HEK293 (cell line): ENCODE data around the gene GRIK4.
A peak's percentile ranks its signal among the peaks of the same experiment; 100 is the strongest.

Experiments
- CTCF ChIA-PET: fragments of 350-600 bp; formaldehyde crosslinking; extraction: SDS; loops from one replicate; lab custom pipeline; 2021; ENCODE audit warnings: antibody characterized with exemption; lab: Yijun Ruan, JAX
- POLR2A ChIA-PET: fragments of 300-600 bp; formaldehyde crosslinking; extraction: SDS; loops from one replicate; lab custom pipeline; 2020; ENCODE audit warnings: antibody characterized with exemption, inconsistent platforms; lab: Yijun Ruan, JAX
- H3K27ac ChIP-seq: fragments of 200-500 bp; sonication (Bioruptor generic); 2 replicates; pipeline ENCODE4 v1.5.1; 2014; ENCODE audit warnings: low read depth, low read length, control low read depth, inconsistent platforms; ENCODE audit errors: extremely low read depth
- H3K36me3 ChIP-seq, 2 experiments: fragments of 200-500 bp in 1 of 2; sonication (Bioruptor generic) in 1 of 2; 1 replicate in 1 of 2; 2 replicates in 1 of 2; pipeline ENCODE4 v1.5.1; 2014 to 2017; ENCODE audit warnings: inconsistent platforms in 2 of 2, low read length in 2 of 2; ENCODE audit not compliant: control insufficient read depth in 2 of 2, insufficient read depth in 1 of 2
- H3K4me1 ChIP-seq: fragments of 200-500 bp; sonication (Bioruptor generic); 2 replicates; pipeline ENCODE4 v1.5.1; 2014; ENCODE audit warnings: mild to moderate bottlenecking, low read length, inconsistent platforms; ENCODE audit not compliant: control insufficient read depth, insufficient read depth
- H3K4me3 ChIP-seq: 2 replicates; pipeline ENCODE4 v1.5.1; 2011; ENCODE audit warnings: low read depth, mild to moderate bottlenecking, control low read depth, low read length, moderate library complexity
- H3K9me3 ChIP-seq: fragments of 200-500 bp; sonication (Bioruptor generic); 2 replicates; pipeline ENCODE4 v1.5.1; 2014; ENCODE audit warnings: low read depth, low read length, inconsistent platforms; ENCODE audit not compliant: control insufficient read depth, insufficient read depth
- AEBP2 ChIP-seq: fragments of 450-650 bp; formaldehyde crosslinking; IDR thresholded peaks from 2 replicates; pipeline ENCODE4 v1.5.1; 2016; ENCODE audit warnings: missing biosample characterization, missing genetic modification characterization, borderline replicate concordance
- EGR2 ChIP-seq: fragments of 450-650 bp; formaldehyde crosslinking; IDR thresholded peaks from 2 replicates; pipeline ENCODE4 v1.5.1; 2016; ENCODE audit warnings: low read depth, missing biosample characterization, missing genetic modification characterization
- KLF7 ChIP-seq: fragments of 450-650 bp; formaldehyde crosslinking; IDR thresholded peaks from 2 replicates; pipeline ENCODE4 v1.5.1; 2016; ENCODE audit warnings: missing biosample characterization, missing genetic modification characterization, borderline replicate concordance
- ZBTB17 ChIP-seq: fragments of 450-650 bp; formaldehyde crosslinking; IDR thresholded peaks from 2 replicates; pipeline ENCODE4 v1.5.1; 2016; ENCODE audit warnings: missing biosample characterization, missing genetic modification characterization
- ZFHX2 ChIP-seq: fragments of 450-650 bp; formaldehyde crosslinking; conservative IDR thresholded peaks from 2 replicates; pipeline ENCODE4 v1.5.1; 2016; ENCODE audit warnings: missing biosample characterization, missing genetic modification characterization
- ZFP3 ChIP-seq: fragments of 450-650 bp; formaldehyde crosslinking; IDR thresholded peaks from 2 replicates; pipeline ENCODE4 v1.5.1; 2016; ENCODE audit warnings: low read depth, missing biosample characterization, missing genetic modification characterization
- ZNF10 ChIP-seq: fragments of 450-650 bp; formaldehyde crosslinking; IDR thresholded peaks from 2 replicates; pipeline ENCODE4 v1.5.1; 2017; ENCODE audit warnings: missing biosample characterization, missing genetic modification characterization
- ZNF114 ChIP-seq: fragments of 450-650 bp; formaldehyde crosslinking; IDR thresholded peaks from 2 replicates; pipeline ENCODE4 v1.5.0; 2017; ENCODE audit warnings: missing biosample characterization, missing genetic modification characterization
- ZNF138 ChIP-seq: fragments of 450-650 bp; formaldehyde crosslinking; IDR thresholded peaks from 2 replicates; pipeline ENCODE4 v1.5.1; 2016; ENCODE audit warnings: missing biosample characterization, missing genetic modification characterization, borderline replicate concordance
- ZNF24 ChIP-seq: fragments of 450-650 bp; formaldehyde crosslinking; IDR thresholded peaks from 2 replicates; pipeline ENCODE4 v1.5.1; 2016; ENCODE audit warnings: missing biosample characterization, missing genetic modification characterization
- ZNF26 ChIP-seq: fragments of 450-650 bp; formaldehyde crosslinking; IDR thresholded peaks from 2 replicates; pipeline ENCODE4 v1.5.1; 2016; ENCODE audit warnings: missing biosample characterization, missing genetic modification characterization
- ZNF292 ChIP-seq: fragments of 450-650 bp; formaldehyde crosslinking; IDR thresholded peaks from 2 replicates; pipeline ENCODE4 v1.5.1; 2016; ENCODE audit warnings: low read depth, missing biosample characterization, missing genetic modification characterization, borderline replicate concordance
- ZNF311 ChIP-seq: fragments of 450-650 bp; formaldehyde crosslinking; IDR thresholded peaks from 2 replicates; pipeline ENCODE4 v1.5.1; 2017; ENCODE audit warnings: missing biosample characterization, missing genetic modification characterization, borderline replicate concordance
- ZNF366 ChIP-seq: fragments of 450-650 bp; formaldehyde crosslinking; conservative IDR thresholded peaks from 2 replicates; pipeline ENCODE4 v1.5.1; 2016; ENCODE audit warnings: missing biosample characterization, missing genetic modification characterization
- ZNF404 ChIP-seq: fragments of 450-650 bp; formaldehyde crosslinking; IDR thresholded peaks from 2 replicates; pipeline ENCODE4 v1.5.1; 2017; ENCODE audit warnings: missing biosample characterization, missing genetic modification characterization
- ZNF549 ChIP-seq: fragments of 450-650 bp; IDR thresholded peaks from 2 replicates; pipeline ENCODE4 v1.5.1; 2018; ENCODE audit warnings: missing biosample characterization, missing genetic modification characterization, mild to moderate bottlenecking, inconsistent platforms, moderate library complexity
- ZNF701 ChIP-seq: fragments of 450-650 bp; formaldehyde crosslinking; IDR thresholded peaks from 2 replicates; pipeline ENCODE4 v1.5.1; 2016; ENCODE audit warnings: missing biosample characterization, missing genetic modification characterization
- ZNF830 ChIP-seq: fragments of 450-650 bp; IDR thresholded peaks from 2 replicates; pipeline ENCODE4 v1.5.0; 2018; ENCODE audit warnings: missing biosample characterization, missing genetic modification characterization, low read depth, mild to moderate bottlenecking, moderate library complexity

GRIK4 gene

GRCh38 chr11:120925944-120926343 lies 414.4 kb downstream of the GRIK4 start:
- H3K9me3 ChIP-seq: no peaks in the 10 kb centered on the region
- no peak for TF ChIP-seq ZNF10
- TF ChIP-seq ZFP3 (tag by site-specific recombination): no peak
- no peak for TF ChIP-seq ZNF701 (tag by site-specific recombination)
- no peak for TF ChIP-seq ZNF292 (tag by site-specific recombination)
- no peak for TF ChIP-seq ZNF138 (tag by site-specific recombination)
- no peak for TF ChIP-seq ZNF830 (tag by site-specific recombination)
- no peak for TF ChIP-seq AEBP2 (tag by site-specific recombination)
- TF ChIP-seq, all 188 proteins: peak for 0
- POLR2A ChIA-PET: no interaction called here
- Histone ChIP-seq H3K27ac (no peak overlapping the region), H3K4me3 (no peak overlapping the region), H3K4me1 (no peaks in the 10 kb centered on the region), H3K36me3 (no peaks in the 10 kb centered on the region)
- CTCF ChIA-PET: interaction anchor here (1.4 to 3.1 kb wide), 2 partner anchors 13 to 269 kb away, joined by 7 to 14 read pairs; no protein-coding TSS in a partner anchor

- POLR2A ChIA-PET: no interaction called here
- TF ChIP-seq ZNF114 (tag by site-specific recombination) (no peak), KLF7 (no peak), ZNF366 (no peak), ZBTB17 (tag by site-specific recombination) (no peak)
- TF ChIP-seq, all 188 proteins: peak for 0
- Histone ChIP-seq H3K4me1 (no peaks in the 10 kb centered on the region), H3K36me3 (no peaks in the 10 kb centered on the region), H3K4me3 (no peak overlapping the region), H3K27ac (no peak overlapping the region), H3K9me3 (no peaks in the 10 kb centered on the region)
- CTCF ChIA-PET: interaction anchor here (0.5 to 3.1 kb wide), 19 partner anchors 9 to 760 kb away, joined by 3 to 14 read pairs (median 4); no protein-coding TSS in a partner anchor
Observed at GRCh38 chr11:120928627-120929026, 417.1 kb downstream of the GRIK4 start.

GRCh38 chr11:120929090-120929489 lies 417.5 kb downstream of the GRIK4 start:
- ChIA-PET CTCF (interaction anchor here (0.5 to 3.1 kb wide), 42 partner anchors 8 to 1271 kb away, joined by 3 to 21 read pairs (median 3); no protein-coding TSS in a partner anchor), POLR2A (no interaction called here)
- Histone ChIP-seq H3K9me3 (no peaks in the 10 kb centered on the region), H3K27ac (no peak overlapping the region), H3K4me1 (no peaks in the 10 kb centered on the region), H3K36me3 (no peaks in the 10 kb centered on the region), H3K4me3 (no peak overlapping the region)
- TF ChIP-seq ZFHX2 (tag by site-specific recombination) (peak; percentile 67), ZNF24 (tag by site-specific recombination) (no peak), ZNF404 (tag by site-specific recombination) (no peak), EGR2 (tag by site-specific recombination) (peak; percentile 74), ZNF26 (no peak), ZNF311 (tag by site-specific recombination) (no peak), ZNF549 (tag by site-specific recombination) (no peak)
- TF ChIP-seq, all 188 proteins: peak for 2
